Esophagus squamous epithelium (tissue), 4 donors: Measurements from ENCODE around the gene ZNF12.

Experiments
- CTCF ChIP-seq, 6 experiments: fragments of 450-650 bp in 4 of 6; fragments of 200-600 bp in 2 of 6; sonication (generic) in 2 of 6; IDR thresholded peaks; one replicate each; pipeline ENCODE4 v1.5.1; 2016 to 2019; ENCODE audit warnings: antibody characterized with exemption in 6 of 6, mild to moderate bottlenecking in 4 of 6, moderate library complexity in 4 of 6
- POLR2A ChIP-seq, 4 donors: fragments of 450-650 bp; IDR thresholded peaks; one replicate each; pipeline ENCODE4 v1.6.1; 2017; ENCODE audit warnings: antibody characterized with exemption in 4 of 4, mild to moderate bottlenecking in 4 of 4, moderate library complexity in 3 of 4

- TF ChIP-seq CTCF (IDR thresholded peaks at IDR 0.05), result no peak
- TF ChIP-seq POLR2A (IDR thresholded peaks at IDR 0.05), result no peak
Observed at GRCh38 chr7:6641305-6642035, 65.3 kb downstream of the ZNF12 start.
